NCI-H128 (cell line): ENCODE measurements around the gene IST1.

Experiments
- DNase-seq: peaks from one replicate; lab custom pipeline; 2025; ENCODE audit not compliant: unreplicated experiment; lab: John Stamatoyannopoulos, UW

The IST1 gene

DNA sequence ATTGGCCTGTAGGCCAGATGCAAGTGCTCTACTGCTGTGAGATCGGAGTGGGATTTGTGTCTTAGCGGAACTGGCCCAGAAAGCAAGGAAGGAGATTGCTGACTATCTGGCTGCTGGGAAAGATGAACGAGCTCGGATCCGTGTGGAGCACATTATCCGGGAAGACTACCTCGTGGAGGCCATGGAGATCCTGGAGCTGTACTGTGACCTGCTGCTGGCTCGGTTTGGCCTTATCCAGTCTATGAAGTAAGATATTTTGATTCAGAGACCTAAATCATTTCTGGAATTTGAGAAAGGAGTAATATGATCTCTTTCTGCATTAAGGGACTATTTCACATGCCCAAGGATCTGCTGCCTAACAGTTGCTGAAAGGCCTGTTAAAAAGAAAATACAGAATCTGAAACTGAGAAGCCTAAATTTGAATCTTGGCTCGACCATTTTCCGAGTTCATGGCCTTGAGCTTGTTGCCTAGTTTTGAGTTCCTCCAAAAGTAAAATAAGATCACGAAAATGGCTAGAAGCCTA lies 21.1 kb downstream of the IST1 start:
- DNase-seq = no peak

DNA sequence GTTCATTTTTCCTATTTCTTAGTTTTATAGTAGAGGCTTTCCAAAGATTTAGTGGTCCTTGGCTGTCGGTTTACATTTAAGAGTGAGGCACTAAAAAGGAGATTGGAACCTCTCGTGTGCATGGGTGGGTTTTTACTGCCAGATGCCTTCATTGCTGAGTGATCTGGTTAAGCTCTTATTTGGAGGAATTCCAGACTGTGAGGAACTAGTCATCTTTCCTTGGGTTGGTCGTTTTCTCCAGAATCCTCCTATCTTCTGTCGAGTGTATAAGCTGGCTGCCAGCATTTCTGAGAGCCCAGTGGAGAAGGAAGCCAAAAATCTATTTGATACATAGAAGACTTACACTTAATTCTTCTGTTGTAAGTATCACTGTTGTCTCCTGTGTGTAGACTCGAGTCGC lies 22.6 kb downstream of the IST1 start:
- no peak for DNase-seq

DNA sequence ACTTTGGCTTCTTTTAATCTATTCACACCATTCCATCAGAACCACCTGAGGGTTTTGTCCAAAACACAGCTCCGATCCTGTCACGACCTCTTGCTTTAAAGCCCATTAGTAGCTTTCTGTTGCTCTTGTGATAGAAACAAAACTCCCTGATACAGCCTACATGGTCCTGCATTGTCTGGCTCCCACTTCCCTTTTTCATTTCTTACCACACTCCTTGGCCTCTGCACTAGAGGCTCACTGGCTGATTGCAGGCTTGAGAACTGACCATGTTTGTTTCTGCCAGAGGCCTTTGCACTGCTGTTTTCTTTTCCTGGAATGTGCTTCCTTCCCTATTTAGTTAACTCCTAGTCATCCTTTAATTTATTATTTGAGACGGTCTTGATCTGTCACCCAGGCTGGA lies 23.7 kb downstream of the IST1 start:
- DNase-seq = no peak

DNA sequence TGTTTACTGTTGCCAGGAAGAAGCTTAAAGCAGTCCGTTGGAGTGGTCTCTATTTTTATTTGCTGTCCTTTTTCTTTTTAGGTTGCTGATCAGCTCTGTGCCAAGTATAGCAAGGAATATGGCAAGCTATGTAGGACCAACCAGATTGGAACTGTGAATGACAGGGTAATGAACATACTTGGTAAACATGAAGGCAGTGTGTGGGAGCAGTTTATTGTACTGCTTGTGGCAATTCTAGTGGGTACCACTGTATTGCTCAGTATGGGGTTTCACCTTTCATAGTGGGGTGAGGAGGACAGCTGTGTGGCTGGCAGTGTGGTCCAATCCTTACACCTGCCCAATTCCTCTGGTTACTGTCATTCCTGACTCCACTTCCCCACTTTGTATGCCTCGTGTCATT lies 25.3 kb downstream of the IST1 start:
- DNase-seq = no peak

DNA sequence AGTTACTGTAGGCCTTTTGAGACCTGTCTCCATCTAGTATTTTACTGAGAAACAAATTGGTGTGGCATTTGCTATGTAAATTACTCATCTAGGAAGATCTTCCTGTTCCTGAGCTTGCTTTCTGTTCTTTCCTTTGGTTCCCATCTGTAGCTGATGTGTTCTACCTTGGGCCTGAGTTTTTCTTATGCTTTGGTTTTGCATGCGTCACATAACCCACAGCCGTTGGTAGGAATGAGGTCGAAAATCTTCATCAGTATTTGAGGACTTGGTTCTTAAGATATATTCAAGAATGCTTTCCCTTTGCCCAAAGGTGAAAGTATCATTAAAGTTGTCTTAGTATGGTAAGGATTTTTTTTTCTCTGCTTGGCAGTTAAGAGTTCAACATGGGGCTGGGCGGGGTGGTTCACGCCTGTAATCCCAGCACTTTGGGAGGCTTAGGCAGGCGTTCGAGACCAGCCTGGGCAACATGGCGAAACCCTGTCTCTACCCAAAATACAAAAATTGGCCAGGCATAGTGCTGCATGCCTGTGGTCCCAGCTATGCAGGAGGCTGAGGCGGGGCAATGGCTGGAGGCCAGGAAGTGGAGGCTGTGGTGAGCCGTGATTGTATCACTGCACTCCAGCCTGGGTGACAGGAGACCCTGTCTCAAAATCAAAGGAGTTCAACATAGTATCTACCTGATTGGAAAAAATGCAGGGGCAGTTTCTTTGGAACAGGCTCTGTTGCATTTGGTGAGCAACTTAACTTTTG lies 28.8 kb downstream of the IST1 start:
- no peak for DNase-seq

DNA sequence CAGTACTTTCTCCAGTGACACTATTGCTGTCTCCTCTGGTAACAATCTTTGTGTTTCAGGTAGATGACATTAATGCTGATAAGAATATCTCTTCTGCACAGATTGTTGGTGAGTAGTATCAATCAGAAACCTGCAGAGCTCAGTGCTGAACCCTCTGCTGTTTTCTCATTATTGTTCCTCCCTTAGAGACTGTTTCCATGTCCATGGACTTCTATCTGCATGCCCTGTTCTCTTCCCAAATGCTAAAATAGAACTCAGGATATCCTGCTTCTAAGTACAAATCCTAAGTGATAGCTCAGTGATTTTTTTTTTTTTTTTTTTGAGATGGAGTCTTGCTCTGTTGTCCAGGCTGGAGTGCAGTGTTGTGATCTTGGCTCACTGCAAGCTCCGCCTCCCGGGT lies 29.4 kb downstream of the IST1 start:
- DNase-seq = no peak

DNA sequence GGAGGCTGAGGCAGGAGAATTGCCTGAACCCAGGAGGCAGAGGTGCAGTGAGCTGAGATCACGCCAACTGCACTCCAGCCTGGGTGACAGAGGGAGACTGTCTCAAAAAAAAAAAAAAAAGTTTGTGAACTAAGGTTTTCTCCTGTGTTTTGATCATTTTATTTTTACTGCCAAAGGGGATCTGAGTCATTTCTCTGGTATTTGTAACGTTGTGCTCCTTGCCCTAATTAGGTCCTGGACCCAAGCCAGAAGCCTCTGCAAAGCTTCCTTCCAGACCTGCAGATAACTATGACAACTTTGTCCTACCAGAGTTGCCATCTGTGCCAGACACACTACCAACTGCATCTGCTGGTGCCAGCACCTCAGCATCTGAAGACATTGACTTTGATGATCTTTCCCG lies 32.1 kb downstream of the IST1 start:
- DNase-seq = no peak

DNA sequence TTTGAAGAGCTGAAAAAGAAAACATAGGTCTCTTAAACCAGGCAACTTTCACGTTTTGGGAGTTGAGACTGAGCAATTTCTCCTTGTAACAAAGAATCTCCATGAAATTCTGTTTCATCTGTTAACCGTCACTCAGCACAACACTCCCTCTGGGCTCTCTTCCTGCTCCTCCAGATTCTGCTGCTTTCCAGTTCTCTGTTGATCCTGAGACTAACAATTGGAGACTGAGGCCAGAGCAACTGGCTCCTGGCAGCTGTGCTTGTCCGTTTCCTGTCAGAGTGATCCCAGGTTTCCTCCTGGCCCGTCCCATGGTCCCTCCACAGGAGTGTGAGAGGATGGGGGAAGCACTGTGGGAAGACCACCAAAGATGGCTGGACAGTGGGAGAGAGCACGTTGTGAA lies 32.5 kb downstream of the IST1 start:
- DNase-seq = no peak

DNA sequence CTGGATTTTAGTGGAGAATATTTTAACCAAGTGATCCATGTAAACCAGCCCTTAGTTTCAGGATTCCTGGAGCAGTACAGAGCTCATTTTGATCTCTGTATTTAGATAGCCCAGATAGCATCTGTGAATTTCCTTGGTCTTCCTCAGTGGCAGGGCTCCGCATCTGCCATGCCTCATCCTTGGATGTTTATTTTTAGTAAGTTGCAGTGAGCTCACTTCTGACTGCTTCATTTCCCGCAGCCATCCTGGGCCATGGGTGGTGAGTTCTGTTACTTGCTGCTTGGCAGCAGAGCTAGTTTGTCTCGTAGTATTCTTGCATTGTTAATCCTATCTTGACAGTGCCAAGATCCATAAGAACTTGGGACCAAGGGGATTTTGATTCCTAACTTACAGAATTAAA lies 33.7 kb downstream of the IST1 start:
- DNase-seq = no peak

DNA sequence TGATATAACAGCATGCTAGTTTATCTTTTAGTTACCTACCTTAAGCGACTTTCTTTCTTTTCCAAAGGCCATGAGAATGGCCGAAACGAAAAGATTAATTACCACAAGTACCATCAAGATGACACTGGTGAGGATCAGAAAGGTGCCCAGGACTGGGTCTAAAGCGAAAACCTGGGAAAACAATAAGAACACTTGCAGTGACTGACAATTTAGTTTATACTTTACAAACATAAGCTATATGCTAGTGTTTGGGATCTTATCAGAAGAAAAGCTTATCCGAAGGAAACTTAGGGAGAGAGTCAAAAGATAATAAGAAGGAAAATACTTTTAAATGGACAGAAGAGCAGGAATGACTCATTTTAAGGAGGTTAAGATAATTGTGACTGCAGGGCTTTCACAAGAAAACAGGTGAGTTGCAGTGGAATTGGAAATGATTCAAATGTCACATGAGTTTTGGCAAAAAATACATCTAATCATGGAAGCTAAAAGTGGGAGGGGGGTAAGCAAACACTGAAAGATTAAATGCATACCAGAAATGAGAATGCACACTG lies 34.8 kb downstream of the IST1 start:
- no peak for DNase-seq

DNA sequence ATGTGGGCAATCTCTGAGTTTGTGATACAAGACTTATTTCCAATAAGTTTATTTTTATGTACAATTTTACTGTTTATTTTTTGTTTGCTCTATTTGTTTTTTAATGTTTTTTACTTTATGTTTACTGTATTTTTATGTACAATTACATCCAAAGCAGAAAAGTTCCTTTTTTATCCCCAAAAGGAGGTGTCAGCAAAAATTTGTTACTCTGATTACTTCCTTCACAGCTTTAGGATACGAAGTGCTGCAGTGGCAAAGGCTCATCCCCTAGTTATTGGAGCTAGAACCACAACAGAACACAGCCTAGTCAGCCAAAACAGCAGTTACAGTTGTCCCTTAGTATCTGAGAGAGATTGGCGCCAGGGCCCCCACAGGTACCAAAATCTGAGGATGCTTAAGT lies 35.7 kb downstream of the IST1 start:
- no peak for DNase-seq

DNA sequence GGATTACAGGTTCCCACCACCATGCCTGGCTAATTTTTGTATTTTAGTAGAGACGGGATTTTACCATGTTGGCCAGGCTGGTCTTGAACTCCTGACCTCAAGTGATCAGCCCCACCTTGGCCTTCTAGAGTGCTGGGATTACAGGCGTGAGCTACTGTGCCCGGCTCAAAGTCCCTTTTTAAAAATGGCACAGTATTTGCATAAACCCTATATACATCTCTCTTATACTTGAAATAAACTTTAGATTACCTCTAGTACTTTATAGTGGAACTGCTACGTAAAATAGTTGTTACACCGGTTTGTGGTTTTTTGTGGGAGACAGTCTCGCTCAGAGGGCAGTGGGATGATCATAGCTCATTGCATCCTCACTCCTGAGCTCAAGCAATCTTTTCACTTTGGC lies 36.3 kb downstream of the IST1 start:
- no peak for DNase-seq

DNA sequence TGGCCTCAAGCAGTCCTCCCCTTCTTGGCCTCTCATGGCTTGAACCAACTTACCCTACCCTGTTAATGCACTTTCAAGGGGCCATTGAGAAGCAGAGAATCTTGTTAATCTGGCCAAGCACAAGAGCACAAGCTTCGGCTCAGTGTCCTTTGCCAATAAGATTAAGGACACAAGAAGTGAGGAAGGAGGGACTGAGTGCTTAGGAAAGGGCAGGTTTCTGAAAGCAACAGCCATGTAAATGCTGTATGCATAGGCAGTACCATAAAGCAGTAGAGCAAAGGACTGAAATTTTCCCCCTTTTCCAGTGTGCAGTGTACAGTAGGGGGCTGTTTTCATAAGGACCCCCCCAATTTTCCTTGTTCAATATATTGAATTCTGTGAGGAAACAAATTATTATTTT lies 37.7 kb downstream of the IST1 start:
- DNase-seq = no peak

DNA sequence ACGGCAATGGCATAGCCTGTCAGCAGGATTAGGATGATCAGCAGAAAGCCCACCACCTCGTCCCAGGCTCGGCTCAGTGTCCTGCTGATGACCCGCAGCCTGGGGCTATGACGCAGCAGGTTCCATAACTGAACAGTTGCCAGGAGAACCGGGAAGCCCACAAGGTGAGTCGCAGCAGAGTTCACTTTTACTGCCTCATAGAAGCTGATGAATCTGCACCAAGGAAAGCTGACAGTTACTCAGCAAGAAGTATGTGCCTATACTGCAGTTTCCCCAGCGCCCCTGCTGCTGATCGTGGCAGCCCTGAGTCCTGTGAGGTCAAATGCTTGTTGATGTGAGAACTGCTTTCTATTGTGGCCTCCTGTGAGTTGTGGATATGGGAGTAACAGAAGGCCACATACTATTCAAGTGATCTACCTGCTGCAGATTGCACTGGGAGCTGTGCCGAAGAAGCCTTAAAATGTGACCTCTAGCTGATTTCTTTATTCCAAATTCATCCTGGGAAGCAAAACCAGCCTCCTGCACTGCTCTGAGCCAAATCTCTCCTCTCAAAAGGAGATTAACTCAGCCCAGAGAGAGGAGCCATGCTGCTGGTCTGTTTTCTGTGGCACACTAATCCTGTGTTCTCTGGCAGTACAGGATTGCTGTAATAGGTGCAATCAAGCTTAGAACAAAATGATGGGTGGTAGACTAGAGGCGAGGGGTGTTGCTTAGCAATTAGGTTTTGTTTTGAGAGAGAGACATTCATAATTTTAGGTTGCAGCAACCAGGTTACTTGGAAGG lies 38.8 kb downstream of the IST1 start:
- DNase-seq = no peak

DNA sequence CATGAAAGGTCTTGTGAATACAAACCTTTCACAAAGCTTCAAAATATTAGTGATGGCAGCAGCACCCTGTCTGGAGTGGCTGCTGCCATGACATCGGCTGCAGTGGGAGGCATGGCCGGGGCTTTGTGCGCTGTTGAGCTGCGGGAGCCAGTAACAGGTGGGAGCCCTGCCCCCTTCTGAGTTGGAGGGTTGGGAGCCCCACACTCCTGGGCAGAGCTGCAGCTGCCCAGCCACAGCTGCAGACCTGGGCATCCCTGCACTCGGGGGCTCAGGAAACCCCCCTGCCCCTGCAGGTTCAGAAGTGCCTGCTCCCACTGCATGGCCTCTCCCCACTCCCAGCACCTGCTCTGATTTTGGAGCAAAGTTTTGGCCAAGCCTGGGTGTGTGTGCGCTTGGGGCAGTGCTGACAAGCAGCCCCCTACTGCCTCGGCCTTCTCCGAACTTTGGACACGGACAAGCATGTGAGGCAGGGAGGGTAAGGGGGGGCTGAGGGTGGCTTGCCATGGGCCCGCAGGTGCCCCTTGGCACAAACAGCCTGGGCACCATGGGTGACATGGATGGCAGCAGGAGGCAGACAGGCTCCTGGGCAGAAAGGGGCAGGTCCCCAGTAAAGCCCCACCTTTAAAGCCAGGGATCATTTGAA lies 42.7 kb downstream of the IST1 start:
- no peak for DNase-seq

DNA sequence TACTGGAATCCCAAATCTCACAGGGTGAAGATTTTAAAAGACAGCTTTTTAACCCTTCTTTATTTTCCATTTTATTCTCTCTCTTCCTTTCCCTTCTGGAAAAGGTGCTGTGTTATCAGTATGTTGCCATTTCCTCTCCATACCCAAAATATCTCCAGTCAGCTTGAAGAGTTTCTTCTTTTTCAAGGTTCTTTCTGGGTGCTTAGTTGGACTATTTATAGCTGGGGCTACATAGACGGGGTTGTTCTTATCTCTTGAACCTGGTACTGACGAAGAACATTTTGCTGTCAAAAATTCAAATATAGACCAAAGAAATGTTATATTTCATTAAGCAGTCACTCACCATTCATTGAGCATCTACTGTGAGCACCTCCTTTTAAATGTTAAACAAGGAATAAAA lies 48.6 kb downstream of the IST1 start:
- DNase-seq = no peak

DNA sequence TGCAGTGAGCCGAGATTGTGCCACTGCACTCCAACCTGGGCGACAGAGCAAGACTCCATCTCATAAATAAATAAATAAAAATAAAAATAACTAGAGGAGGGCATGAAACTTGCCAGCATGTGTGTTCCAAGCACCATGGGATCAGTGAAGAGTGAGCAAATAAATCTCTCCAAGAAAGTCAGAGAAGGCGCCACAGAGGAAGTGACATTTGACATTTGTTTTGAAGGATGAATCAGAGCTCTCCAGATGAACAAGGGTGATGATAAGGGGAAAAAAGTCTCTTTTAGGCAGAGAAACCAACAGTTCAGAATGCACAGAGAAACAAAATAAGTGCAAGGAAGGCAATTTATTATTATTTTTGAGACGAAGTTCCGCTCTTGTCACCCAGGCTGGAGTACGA lies 50.3 kb downstream of the IST1 start:
- no peak for DNase-seq

DNA sequence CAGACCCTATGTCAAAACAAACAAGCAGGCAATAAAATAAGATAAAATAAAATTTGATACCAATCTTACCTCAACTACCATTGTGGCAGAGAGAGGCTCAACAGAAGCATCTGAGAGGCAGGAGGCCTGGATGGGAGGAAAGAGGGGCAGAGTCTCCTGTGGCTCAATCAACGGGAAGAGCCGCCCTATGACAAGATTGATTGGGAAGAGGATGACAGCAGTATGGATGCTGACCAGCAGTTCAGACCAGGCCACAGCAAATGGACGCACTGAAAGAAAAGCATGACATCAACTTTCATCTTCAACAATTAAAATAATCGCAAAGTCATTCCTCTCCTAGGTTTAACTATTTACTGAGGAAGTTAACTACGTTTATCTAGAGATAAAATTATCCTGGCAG lies 57.5 kb downstream of the IST1 start:
- no peak for DNase-seq

DNA sequence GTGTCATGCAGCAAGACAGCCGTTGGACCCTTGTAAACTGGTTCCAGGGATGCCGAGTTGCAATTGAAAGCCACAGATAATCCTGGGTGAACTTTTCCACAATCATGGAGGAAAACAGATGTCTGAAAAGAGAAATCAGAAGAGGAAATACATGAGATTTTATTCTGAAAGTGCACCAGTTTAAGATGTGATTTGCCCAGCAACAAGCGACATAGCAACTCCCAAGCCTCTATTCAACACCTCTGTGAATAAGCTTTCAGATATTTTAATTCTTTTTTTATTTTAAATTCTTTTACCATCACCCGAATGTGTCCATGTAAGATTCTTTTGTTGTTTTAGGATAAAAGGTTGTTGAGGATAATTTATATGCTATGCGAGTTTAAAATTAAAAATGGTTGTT lies 58.8 kb downstream of the IST1 start:
- DNase-seq = no peak

DNA sequence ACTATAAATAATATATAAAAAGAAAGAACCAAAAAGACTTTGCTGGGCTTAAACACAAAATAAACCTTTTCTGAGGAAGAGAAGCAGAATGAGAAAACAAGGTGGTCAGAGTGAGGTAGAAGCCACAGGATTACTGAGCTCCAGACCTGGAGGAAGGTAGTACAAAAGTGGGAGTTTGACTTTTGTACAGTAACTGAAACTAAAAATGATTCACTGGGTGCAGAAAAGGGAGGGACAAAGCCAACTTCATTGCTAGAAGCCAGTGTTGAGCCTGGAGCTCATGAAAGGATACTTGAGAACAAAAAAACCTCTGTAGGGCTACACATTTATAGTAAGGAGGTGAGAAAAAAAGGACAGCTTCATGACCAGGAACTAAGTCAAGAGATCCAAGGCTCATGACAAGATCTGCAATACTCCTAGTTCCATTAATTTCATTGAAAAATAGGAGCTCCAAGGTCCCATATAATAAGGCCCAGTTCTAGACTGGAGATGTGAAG lies 59.4 kb downstream of the IST1 start:
- DNase-seq = no peak

DNA sequence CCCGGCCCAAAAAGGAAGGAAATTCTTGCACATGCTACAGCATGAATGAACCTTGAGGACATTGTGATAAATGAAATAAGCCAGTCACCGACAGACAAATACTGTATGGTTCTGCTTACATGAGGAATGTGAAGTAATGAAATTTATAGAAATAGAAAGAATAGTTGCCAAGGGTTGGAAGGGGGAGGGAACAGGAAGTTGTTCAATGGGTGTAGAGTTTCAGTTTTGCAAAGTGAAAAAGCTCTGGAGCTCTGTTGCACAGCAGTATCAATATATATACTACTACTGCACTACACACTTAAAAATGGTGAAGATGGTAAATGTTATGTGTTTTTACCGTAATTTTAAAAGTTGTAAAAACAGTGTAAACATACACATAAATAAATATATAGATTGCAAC lies 61.2 kb downstream of the IST1 start:
- no peak for DNase-seq
